ENCODE results near the gene CXCL8.
"Not testable (repeated sequence)": the region's sequence is repeated elsewhere in the genome, so short reads cannot be mapped to it uniquely, and the experiment has no call there.

CXCL8 gene

DNA sequence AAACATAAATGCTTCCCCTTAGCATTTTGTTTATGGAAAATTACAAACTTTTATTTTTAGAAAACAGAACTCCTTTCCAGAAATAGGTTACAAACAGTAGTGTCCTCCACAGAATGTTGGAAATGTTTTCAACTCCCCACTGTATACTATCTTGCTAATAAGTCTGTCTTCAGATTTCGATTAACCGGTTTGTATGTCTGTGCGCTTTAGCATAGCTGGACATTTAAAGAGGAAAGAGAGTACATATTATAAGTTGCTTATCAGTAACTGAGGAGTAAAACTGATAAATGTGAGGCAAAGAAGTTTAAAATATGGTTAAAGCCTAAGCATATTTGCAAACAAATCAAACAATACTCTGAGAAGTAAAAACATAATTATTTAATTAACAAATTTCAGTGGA is 3.4 kb downstream of the CXCL8 start:
- no peak for DNase-seq (ENCODE audit: low read depth)

DNA sequence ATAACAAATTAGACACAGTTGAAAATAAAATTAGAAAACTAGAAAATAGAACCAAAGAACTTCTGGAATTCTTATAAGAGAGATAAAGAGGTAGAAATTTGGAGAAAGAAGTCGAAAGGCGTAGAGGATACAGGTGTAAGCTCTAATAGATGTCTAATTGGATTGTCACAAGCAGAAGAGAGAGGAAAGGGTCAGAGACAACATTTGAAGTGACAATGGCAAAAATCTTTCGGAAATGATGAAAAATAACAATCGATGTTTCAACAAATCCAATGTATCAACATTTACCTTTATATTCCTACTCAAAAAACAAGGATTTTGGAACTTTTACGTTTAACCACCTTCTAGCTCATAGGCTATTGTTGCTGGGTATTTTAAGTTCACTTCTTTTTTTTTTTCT is 3.8 kb downstream of the CXCL8 start:
- DNase-seq (ENCODE audit: low read depth): no peak

GRCh38 chr4:73750730-73751129 is 10.4 kb downstream of the CXCL8 start:
- DNase-seq (ENCODE audit: low read depth): no peak

DNA sequence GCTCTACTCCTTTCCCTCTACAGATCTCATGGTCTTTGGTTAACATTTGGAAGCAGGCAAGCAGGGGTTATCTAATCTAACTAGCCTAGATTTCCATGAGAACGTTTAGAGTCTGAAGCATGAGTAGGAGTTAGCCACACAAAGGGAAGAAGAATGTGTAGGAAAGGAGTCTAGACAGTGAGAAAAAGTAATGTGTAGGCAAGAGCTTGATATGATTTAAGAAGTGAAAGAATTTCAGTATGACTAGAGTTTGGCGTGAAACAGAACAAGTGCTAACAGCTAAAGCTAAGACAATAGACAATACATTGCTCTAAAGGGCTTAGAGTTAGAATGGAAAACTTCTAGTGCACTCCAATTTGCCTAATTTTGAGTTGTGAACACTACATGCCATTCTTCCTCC is 10.8 kb downstream of the CXCL8 start:
- no peak for DNase-seq (ENCODE audit: low read depth)

- no peak for DNase-seq (ENCODE audit: low read depth)
These were observed 11.5 kb downstream of the CXCL8 start for GRCh38 chr4:73751830-73752229.

DNA sequence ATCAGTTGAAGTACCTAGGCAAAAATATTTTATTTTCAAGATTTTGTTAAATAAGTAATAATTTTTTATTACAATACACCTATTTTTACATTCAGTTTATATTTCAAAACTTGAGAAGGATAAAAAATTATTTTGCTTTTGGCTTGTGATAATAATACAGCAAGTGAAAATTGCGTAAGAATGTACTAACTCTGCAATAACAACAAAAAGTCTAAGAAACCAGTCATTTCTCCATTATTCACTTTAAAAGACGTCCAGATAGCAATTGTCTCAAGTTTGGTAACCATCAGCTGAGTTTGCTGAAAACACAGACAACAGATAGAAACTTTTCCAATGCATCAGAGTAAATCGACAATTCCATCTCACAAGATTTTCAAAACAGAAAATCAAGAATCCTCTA is 12.1 kb downstream of the CXCL8 start:
- no peak for DNase-seq (ENCODE audit: low read depth)

GRCh38 chr4:73753215-73753614 is 12.8 kb downstream of the CXCL8 start:
- no peak for DNase-seq (ENCODE audit: low read depth)

GRCh38 chr4:73754934-73755333 is 14.6 kb downstream of the CXCL8 start:
- DNase-seq (ENCODE audit: low read depth): no peak

DNA sequence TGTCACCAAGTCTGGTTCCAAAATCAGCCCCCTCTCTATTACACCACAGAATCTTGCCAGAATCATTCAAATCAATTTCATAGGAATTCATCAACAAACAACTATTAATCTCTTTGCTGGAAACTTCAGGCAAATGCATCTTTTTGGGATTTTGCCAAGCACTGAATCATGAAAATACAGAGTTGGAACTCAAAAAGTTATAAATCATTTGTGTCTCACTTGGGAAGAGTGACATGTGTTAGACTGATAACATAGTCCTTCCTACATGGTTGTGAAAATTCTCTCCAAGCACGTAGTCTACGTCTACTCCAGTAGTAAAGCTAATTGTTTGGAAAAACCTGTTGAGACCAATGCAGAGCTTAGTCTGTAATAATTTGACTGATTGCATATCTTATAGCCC is 19.0 kb downstream of the CXCL8 start:
- DNase-seq (ENCODE audit: low read depth): no peak

- DNase-seq (ENCODE audit: low read depth): no peak
These were observed 21.5 kb downstream of the CXCL8 start for GRCh38 chr4:73761856-73762255.

DNA sequence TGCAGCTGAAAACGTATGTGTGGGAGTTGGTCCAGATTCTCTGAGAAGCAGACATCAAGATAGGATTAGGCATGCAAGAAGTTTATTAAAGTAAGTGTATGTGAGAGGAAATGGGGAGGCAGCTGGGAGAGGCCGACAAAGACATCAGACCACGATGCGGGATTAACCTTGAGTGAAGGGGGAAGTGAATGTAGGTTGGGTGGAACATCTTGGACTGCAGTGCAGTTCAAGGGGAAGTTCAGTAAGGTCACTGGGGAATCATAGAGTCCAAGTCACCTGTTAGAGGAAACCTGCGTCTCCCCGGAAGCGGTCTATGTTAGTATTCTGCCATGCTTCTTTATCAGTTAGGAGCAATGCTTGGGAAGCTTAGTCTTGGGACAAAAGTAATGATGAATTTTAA is 22.0 kb downstream of the CXCL8 start:
- no peak for DNase-seq (ENCODE audit: low read depth)

GRCh38 chr4:73763877-73764276 is 23.5 kb downstream of the CXCL8 start:
- DNase-seq (ENCODE audit: low read depth): no peak

DNA sequence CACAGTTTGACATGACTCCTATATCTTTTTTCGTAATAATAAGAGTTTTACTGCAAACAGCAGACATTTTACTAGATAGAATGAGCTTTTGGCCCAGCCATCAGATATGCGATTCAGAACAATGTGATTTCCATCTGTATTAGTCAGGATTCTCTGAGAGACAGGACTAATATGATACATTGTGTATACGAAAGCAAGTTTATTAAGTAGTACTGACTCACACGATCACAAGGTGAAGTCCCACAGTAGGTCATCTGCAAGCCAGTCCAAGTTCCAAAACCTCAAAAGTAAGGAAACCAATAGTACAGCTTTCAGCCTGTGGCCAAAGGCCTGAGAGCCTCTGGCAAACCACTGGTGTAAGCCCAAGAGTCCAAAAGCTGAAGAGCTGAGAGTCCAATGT is 24.1 kb downstream of the CXCL8 start:
- DNase-seq (ENCODE audit: low read depth): no peak

DNA sequence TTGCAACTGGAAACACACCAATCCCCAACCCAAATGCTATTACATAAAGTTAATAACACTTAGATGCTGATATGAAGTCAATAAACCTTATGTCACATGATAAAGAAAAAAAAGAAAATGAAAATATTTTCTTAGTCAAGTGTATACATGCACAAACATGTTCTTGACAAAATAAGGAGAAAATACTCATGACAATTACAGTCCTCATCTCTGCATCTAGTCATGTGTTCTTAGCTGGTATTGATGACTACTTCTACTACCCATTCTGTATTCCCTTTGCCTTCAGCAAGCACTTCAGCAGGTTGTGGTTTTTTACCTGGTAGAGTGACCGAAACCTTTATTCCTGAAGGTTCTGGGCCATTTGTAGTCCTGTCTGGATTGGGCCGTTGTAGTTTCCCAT is 24.9 kb downstream of the CXCL8 start:
- DNase-seq (ENCODE audit: low read depth): no peak

- DNase-seq (ENCODE audit: low read depth): no peak
These were observed 30.5 kb downstream of the CXCL8 start for GRCh38 chr4:73770917-73771316.

DNA sequence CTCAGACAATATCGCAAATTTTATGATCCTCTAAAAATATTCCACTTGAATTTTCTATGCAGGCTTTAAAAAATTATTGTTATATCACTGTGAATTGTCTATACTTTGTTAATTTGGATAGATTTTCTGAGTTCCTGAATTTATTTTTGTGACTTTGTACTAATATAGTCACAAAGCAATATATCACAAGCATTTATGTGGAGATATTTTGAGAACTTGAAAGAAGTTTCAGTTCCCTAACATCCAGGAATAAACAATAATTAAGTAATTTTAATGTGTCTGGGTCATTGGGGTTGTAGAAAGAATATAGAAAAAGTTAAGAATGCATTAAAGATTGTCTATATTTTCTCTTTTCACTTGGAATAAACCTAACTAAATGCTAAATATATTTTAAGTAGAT is 32.0 kb downstream of the CXCL8 start:
- DNase-seq (ENCODE audit: low read depth): no peak

DNA sequence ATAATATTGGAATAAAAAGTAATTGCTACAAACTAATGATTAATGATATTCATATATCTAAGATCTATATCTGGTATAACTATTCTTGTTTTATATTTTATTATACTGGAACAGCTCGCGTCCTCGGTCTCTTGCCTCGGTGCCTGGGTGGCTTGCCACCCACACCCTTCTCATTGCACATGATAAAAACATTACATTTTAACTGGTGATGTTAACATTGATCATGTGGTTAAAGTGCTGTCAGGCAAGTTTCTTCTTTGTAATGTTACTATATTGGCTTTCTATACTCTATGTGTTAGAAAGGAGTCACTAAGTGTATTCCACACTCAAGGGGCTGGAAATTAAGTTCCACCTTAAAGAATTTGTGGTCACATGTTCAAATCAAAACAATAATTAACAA is 34.0 kb downstream of the CXCL8 start:
- not testable (repeated sequence) for DNase-seq (ENCODE audit: low read depth)

- no peak for DNase-seq (ENCODE audit: low read depth)
These were observed 36.0 kb downstream of the CXCL8 start for GRCh38 chr4:73776321-73776729.

DNA sequence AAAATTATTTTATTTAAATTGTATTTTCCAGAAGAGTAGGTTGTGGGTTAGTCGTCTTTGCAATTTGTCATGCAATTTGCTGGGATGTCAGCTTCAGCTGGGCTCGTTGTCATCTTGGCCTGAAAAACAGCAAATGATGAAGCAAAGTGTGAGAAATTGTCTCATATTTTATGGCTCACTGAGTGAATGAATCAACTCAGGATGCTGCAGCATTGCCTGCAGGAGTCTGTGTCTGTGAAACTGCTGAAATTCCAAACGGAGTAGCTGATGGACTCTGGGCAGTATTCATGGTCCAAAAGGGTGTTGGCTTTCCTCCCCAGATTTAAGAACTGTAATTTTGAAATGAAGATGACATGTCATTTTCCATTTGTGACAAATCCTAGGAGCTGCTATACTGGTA is 37.2 kb downstream of the CXCL8 start:
- DNase-seq (ENCODE audit: low read depth): no peak

DNA sequence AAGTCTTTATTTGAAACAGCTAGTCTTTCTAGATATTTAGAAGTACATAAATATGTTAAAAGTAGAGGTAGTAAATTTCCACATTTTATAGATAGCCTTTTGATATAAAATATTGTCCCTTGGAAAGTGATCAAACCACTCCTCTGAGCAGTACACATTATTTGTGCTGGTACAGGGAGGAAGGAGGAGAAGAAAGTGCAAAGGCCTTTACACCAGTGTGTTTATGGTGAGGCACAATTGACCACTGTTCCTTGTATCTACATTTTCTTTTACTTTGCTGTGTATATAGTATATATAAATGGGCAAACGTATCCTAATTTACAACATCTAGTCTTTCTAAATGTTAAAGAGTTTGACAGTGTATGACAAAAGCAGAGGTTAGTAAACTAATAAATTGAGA is 39.9 kb downstream of the CXCL8 start:
- DNase-seq (ENCODE audit: low read depth): no peak

- DNase-seq (ENCODE audit: low read depth): no peak
These were observed 40.5 kb downstream of the CXCL8 start for GRCh38 chr4:73780834-73781233.

- no peak for DNase-seq (ENCODE audit: low read depth)
These were observed 48.0 kb downstream of the CXCL8 start for GRCh38 chr4:73788411-73788810.

Measured in activated T-helper 9 cell treated with anti-CD3 and anti-CD28 coated beads, Interleukin-2, amount 50 U/mL, for 16 hours (primary cell).